SK-MEL-5 (cell line): ENCODE data around the gene CACNA1C. TPM values are rescaled to one million over a fixed set of nuclear protein-coding genes. Genes with fewer than 3 reads are reported as not detected.

Source experiments
- DNase-seq: peaks from one replicate; pipeline ENCODE4 v3.0.0-alpha.2; 2016; ENCODE audit warnings: low read depth, low spot score
- in situ Hi-C: cut with HindIII; loops from 2 replicates; pipeline ENCODE4 v1.10.0; 2016; ENCODE audit warnings: low sequenced_read_pairs, high pct_unique_total_duplicates, low pct_unique_long_range_greater_than_20kb
- total RNA-seq: library from RNA; depleted of rRNA; stranded (reverse); fragments of >200 nt; shearing (Covaris generic); gene quantifications from 2 replicates; pipeline ENCODE4 v1.2.3, GENCODE V29; 2014

CACNA1C gene
- total RNA-seq, 1 experiment from 2014 or later, result 0.05 TPM

DNA sequence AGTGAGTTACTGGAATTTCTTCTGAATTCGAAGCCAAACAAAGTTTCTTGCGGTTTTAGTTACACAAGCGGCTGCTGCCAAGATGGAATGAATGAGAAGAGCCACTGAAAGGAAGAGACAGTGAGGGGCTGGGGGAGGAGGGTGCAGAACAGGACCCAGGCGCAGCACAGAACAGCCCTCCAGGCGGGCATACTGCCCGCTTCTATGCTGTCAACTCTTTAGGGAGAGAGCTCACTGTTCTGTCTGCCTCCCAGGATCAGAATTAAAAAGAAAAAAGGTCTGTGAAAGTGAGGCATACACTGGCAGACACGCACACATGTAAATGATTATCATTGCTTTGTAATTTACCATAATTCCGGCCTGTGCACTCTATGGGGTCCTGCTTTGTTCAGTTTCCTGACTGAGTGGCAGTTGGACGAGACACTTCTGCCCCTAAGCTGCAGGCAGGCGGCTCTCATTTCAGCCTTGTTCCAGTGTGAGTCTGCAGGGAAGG lies 231.6 kb downstream of the CACNA1C start:
- in situ Hi-C loops, result no loop called here

DNA sequence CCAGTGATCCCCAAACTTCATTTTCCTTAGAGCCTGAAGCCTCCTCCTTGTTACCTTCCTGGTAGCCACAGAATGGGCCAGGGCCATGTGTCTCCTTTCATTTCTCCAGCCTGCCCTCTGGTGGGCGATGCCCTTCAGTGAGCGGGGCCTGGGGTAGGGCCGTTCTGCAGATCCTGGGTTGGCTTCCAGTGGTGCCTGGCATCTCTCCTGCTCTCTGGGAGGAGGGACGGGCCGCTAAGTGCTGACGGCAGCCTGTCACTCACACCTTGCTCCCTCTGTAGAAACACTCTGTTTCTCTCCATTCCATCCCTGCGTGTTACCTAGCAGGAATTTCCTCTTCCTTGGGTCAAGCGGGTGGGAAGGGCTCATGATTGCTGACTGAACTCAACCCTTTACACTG lies 232.1 kb downstream of the CACNA1C start:
- in situ Hi-C loops, result no loop called here
- DNase-seq, result peak; percentile 75

More for the DNA sequence above, 231.6 kb downstream of the CACNA1C start:
- no peak for DNase-seq

DNA sequence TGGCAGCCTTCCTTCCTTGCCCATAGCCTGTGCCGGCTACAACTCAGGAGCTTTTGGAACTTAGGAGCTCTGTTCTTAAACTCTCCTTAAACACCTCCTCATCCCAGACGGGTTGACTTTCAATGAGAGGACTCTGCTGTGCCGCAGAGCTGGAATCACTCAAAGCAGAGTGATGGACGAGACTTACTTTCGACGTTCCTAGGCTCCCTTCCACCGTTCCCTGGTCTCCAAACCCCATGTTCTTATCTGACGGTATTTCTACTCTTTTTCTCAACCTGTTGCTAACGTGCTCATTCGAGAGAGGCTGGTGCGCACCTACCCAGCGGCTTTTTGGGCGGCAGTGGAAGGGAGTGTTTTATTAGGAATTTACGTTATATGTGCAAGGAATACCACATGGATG lies 232.7 kb downstream of the CACNA1C start:
- in situ Hi-C loops, result no loop called here
- no peak for DNase-seq

DNA sequence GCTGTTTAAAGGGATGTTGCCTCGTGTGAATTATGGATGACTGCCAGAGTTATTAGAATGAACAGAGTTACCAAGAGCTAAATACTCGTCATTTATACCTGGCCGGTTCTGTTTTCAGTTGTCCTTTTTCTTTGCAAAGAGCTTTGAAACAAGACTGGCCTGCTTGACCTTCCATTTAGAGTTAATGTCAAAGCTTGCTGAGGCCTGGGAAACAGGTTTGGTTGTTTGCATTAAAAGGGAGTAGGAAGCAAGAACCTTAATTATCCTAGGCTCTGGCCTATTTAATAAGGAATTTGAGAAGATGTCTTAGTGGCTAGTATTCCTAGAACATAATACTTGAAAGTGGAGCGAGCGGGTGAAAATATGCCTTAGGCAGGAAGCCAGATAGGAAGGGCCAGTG lies 233.3 kb downstream of the CACNA1C start:
- in situ Hi-C loops, result no loop called here
- no peak for DNase-seq

DNA sequence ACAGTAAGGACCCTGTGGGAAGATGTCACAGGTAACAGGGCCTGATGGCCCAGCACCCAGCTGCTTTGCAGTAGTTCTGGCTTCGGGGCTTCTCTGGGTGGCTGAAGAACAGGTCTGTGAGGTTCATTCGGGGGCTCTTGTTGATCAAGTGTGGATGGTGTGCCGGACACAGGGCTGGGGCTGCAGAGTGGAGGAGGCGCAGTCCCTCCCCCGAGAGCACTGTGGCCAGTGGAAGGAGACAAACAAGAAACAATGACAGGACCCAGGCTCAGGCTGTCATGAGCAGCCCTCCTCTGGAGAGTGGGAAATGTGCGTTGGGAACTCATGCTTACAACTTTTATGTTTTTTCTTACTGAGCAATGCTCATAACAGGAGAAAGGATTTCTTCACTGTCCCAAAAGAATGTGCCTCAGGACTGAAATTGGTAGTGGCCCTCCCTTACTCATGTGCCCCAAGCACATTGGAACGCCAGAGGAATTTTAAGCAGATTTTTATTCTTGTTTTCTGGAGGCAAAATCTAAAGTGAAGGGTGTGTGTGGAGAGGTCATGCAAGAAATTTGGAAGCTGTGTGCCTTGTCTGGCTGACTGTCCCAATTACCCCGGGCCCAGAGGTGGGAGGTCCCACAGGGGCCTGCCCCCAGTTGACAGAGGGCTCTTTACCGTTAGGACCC lies 233.8 kb downstream of the CACNA1C start:
- in situ Hi-C loops, result no loop called here
- no peak for DNase-seq

DNA sequence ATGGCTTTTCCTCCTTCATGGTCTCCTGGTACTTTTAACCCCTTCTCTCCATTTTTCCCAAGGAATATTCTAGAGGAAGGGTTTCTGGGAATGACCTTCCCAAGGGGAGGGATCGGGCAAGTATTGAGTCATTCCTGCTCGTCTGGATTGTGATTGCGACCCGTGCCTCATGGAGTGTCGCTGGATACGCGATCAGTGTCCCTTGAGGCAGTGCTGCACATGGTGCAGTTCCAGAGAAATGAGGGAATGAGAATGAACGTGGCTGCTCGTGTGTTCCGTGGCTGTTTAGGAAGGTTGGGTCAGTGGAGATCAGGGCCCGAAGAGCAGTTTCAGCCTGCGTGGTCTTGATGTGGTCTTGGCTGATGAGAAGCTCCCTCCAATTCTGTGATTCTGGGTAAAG lies 234.4 kb downstream of the CACNA1C start:
- in situ Hi-C loops, result no loop called here
- no peak for DNase-seq

DNA sequence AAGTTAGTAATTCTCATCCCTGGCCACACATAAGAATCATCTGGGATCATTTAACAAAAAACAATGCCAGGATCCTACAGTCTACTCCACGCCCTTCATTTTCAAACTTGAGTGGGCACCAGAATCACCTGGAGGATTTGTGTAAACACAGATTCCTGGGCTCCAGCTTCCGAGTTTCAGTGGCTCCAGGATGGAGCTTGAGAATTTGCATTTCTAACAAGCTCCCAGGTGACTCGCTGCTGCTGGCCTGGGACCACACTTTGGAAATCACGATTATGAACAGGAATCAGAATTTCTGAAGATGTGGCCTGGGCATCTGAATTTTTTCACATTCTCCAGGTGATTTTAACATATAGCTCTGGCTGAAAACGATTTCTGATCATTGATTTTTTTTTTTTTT lies 234.8 kb downstream of the CACNA1C start:
- no peak for DNase-seq
- in situ Hi-C loops, result no loop called here

- DNase-seq, result no peak
- in situ Hi-C loops, result no loop called here
Measured at GRCh38 chr12:2288001-2288400, 235.2 kb downstream of the CACNA1C start.

GRCh38 chr12:2288471-2288870 lies 235.7 kb downstream of the CACNA1C start:
- in situ Hi-C loops, result no loop called here
- DNase-seq, result no peak

DNA sequence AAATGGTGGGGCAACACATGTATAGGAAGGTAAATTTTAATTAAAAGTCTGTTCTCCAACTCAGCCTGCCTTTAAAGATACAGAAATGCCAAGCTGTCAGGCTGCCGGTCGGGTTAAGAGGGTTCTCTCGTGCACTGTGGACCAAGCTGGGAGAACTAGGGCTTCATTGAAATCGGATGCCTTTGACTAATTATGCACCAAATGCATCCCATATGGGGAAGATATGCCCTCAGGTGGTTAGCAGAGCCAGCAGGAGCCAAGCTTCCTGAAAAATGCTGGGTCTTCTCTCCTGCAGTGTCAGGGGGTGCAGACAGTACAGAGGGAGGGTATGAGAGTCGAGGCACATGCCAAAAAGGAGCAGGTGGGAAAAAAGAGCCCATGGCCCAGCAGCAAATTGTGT lies 236.1 kb downstream of the CACNA1C start:
- no peak for DNase-seq
- in situ Hi-C loops, result no loop called here

GRCh38 chr12:2289525-2289924 lies 236.7 kb downstream of the CACNA1C start:
- in situ Hi-C loops, result no loop called here
- DNase-seq, result no peak

DNA sequence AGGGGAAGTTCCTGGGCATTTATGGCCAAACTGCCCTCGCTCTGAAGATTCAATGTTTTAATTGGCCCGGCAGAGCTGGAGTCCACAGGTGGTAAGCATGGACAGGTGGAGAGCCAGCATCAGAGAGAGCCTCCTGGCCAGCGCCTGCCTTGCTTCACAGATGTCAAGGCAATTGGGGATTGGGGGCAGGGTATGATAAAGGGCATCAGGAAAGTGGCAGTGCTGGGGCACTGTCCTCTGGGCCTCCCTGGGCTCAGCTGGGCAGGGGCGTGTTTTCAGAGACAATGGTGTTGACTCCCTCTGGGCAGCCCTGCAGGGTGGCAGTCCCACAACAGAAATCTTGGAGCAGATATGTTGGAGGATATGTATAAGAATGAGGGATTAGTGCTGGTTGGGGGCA lies 237.3 kb downstream of the CACNA1C start:
- in situ Hi-C loops, result no loop called here
- DNase-seq, result no peak

GRCh38 chr12:2290516-2291065 lies 237.8 kb downstream of the CACNA1C start:
- in situ Hi-C loops, result no loop called here

DNA sequence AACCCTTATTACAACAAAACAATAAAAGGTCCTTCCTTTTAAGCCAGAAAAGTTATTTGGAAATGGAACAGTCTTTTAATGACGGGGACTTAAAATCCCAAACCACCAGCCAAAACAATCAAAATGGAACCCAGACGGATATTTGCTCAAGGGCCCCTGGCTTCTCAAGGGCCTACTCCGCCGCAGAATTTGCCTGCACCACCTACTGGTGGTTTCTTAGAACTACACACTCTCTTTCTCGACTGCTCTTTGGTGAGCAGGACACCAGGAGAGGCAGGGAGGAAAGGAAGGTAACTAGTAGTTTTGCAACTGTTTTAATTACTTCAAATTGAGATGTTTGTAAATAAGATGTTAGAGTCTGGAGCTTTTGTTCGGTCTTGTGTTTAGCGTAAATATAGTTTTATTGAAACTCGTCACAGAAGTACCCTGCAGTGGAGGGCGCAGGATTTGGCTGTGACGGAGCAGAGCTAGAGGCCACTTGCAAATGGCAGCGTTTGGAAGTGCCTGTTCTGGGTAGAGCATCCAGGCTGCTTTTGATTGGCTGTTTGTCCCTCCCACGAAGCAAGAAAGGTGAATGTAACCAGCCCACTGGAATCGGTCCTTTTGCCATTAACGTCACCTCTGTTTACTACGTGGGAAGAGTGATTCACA lies 238.5 kb downstream of the CACNA1C start:
- peak; percentile 69 for DNase-seq
- in situ Hi-C loops, result no loop called here

More at GRCh38 chr12:2290516-2291065, 237.8 kb downstream of the CACNA1C start:
- no peak for DNase-seq

DNA sequence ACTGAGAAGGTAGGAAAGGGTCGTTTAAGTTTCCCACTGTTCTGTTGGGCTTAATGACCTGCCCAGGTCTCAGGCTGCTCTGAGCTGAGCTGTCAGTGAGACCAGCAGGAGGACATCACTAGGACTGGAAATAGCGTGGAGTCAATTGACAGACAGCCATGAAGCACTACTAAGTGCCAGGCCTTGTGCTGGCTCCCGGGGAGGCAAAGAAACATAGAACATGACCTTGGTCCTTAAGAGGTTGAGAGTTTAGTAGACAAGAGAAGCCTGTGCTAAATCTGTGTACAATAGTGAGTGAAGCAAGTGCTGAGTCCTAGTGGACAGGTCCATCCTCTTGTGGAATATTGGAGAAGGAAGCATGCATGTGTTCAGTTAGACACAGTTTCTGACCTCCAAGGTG lies 239.2 kb downstream of the CACNA1C start:
- in situ Hi-C loops, result no loop called here
- no peak for DNase-seq

- no peak for DNase-seq
- in situ Hi-C loops, result no loop called here
Measured at GRCh38 chr12:2292560-2292959, 239.8 kb downstream of the CACNA1C start.

GRCh38 chr12:2294651-2295475 lies 242.1 kb downstream of the CACNA1C start:
- no peak for DNase-seq
- in situ Hi-C loops, result no loop called here

GRCh38 chr12:2295941-2296461 lies 243.2 kb downstream of the CACNA1C start:
- no peak for DNase-seq

More at GRCh38 chr12:2295941-2296461, 243.2 kb downstream of the CACNA1C start:
- in situ Hi-C loops, result no loop called here
